Keratinocyte (primary cell): Measurements from ENCODE around the gene WDR3. TPM values are rescaled to one million over a fixed set of nuclear protein-coding genes. Genes with fewer than 3 reads are reported as not detected.

Source experiments
- DNase-seq: peaks from one replicate; pipeline ENCODE4 v3.0.0-alpha.2; 2011; ENCODE audit warnings: low read depth, missing footprints, low spot score
- FAIRE-seq: peaks from 2 replicates; lab custom pipeline; 2011; peaks lifted over from hg19 to GRCh38; lab: Jason Lieb, UNC
- H2AFZ ChIP-seq: 2 replicates; pipeline ENCODE4 v1.6.0; 2012; ENCODE audit warnings: low read length, control low read depth, inconsistent platforms; ENCODE audit not compliant: control insufficient read depth
- H3K27ac ChIP-seq: 2 replicates; pipeline ENCODE4 v1.5.1; 2011; ENCODE audit warnings: low read length; ENCODE audit not compliant: control insufficient read depth, insufficient read depth
- H3K27me3 ChIP-seq: 3 replicates; pipeline ENCODE4 v1.6.0; 2011; ENCODE audit warnings: low read length; ENCODE audit not compliant: control insufficient read depth, insufficient read depth; ENCODE audit errors: extremely low read depth
- H3K36me3 ChIP-seq, 2 experiments: 2 replicates in 1 of 2; 3 replicates in 1 of 2; pipeline ENCODE4 v1.5.1; 2011; ENCODE audit warnings: low read length in 2 of 2, mild to moderate bottlenecking in 1 of 2; ENCODE audit not compliant: control insufficient read depth in 2 of 2, insufficient read depth in 2 of 2; ENCODE audit errors: extremely low read depth in 1 of 2
- H3K4me1 ChIP-seq: 3 replicates; pipeline ENCODE4 v1.5.1; 2011; ENCODE audit warnings: low read length; ENCODE audit not compliant: control insufficient read depth, insufficient read depth; ENCODE audit errors: extremely low read depth
- H3K4me2 ChIP-seq: 3 replicates; pipeline ENCODE4 v1.6.0; 2011; ENCODE audit warnings: low read depth, low read length; ENCODE audit not compliant: control insufficient read depth, insufficient read depth; ENCODE audit errors: extremely low read depth
- H3K4me3 ChIP-seq, 3 experiments: fragments of 200-600 bp in 1 of 3; sonication (generic) in 1 of 3; 2 replicates in 2 of 3; 3 replicates in 1 of 3; pipeline ENCODE4 v1.5.1; 2011 to 2016; ENCODE audit warnings: low read length in 3 of 3, mild to moderate bottlenecking in 3 of 3, control low read depth in 2 of 3, inconsistent platforms in 1 of 3, low read depth in 1 of 3, mixed read lengths in 1 of 3, mixed run types in 1 of 3, moderate library complexity in 1 of 3; ENCODE audit not compliant: control insufficient read depth in 2 of 3, insufficient read depth in 2 of 3; ENCODE audit errors: extremely low read depth in 1 of 3
- H3K79me2 ChIP-seq: 2 replicates; pipeline ENCODE4 v1.6.0; 2012; ENCODE audit warnings: low read length; ENCODE audit not compliant: control insufficient read depth, insufficient read depth
- H3K9ac ChIP-seq: 3 replicates; pipeline ENCODE4 v1.6.0; 2011; ENCODE audit warnings: low read length; ENCODE audit not compliant: control insufficient read depth, insufficient read depth; ENCODE audit errors: extremely low read depth
- H3K9me1 ChIP-seq: 3 replicates; pipeline ENCODE4 v1.6.0; 2011; ENCODE audit warnings: low read length; ENCODE audit not compliant: control insufficient read depth, insufficient read depth; ENCODE audit errors: extremely low read depth
- H3K9me3 ChIP-seq: 2 replicates; pipeline ENCODE4 v1.5.1; 2012; ENCODE audit warnings: low read depth, low read length; ENCODE audit not compliant: control insufficient read depth
- H4K20me1 ChIP-seq: 3 replicates; pipeline ENCODE4 v1.6.0; 2011; ENCODE audit warnings: low read length; ENCODE audit not compliant: control insufficient read depth, insufficient read depth; ENCODE audit errors: extremely low read depth
- CTCF ChIP-seq, 3 experiments: IDR thresholded peaks in 1 of 3; conservative IDR thresholded peaks in 1 of 3; optimal IDR thresholded peaks in 1 of 3; 2 replicates in 2 of 3; 3 replicates in 1 of 3; pipeline versions ENCODE3 to v1.5.1; 2011; ENCODE audit warnings: low read length in 3 of 3, mild to moderate bottlenecking in 3 of 3, moderate library complexity in 2 of 3, control low read depth in 1 of 3, inconsistent platforms in 1 of 3; ENCODE audit not compliant: insufficient read depth in 2 of 3; ENCODE audit errors: extremely low read depth in 1 of 3
- EZH2 ChIP-seq: IDR thresholded peaks from one replicate; pipeline ENCODE4 v1.6.1; 2012; ENCODE audit warnings: inconsistent platforms, mild to moderate bottlenecking, low read length, moderate library complexity
- dilution Hi-C: fragments of 300-500 bp; cut with MboI; formaldehyde crosslinking; loops from one replicate; pipeline ENCODE4 v1.7.0; 2020; ENCODE audit warnings: low sequenced_read_pairs; ENCODE audit not compliant: extremely low pct_ligation_motif_present
- polyA plus RNA-seq, 5 experiments: library from polyadenylated mRNA; depleted of rRNA in 3 of 5; stranded (reverse) in 3 of 5; stranded (forward) in 1 of 5; unstranded in 1 of 5; fragments of >200 nt; gene quantifications; 1 replicate in 1 of 5; 2 replicates in 3 of 5; 3 replicates in 1 of 5; pipeline versions ENCODE4 v1.2.1 to v1.2.3, GENCODE V29; 2011 to 2012; ENCODE audit warnings: missing spikeins in 2 of 5, low read depth in 1 of 5, low replicate concordance in 1 of 5

The WDR3 gene
- polyA plus RNA-seq, 1 donor (not counting 4 experiments of a cell fraction or from before 2014, with no cell fraction given) = 47.8 TPM

- no peak overlapping the region for H2AFZ ChIP-seq
- H3K27ac ChIP-seq = no peak overlapping the region
- TF ChIP-seq EZH2 (no peak), CTCF (optimal IDR thresholded peaks at IDR 0.05 in 1 of 3, IDR thresholded peaks at IDR 0.05 in 1 of 3, conservative IDR thresholded peaks at IDR 0.05 in 1 of 3; ENCODE audit: extremely low read depth in 1 of 3, insufficient read depth in 2 of 3, low read length in 3 of 3) (no peak)
- no peaks in the 10 kb centered on the region for H3K9me1 ChIP-seq
- dilution Hi-C loops = no loop called here
- H3K9ac ChIP-seq = no peak overlapping the region
- no peaks in the 10 kb centered on the region for H3K27me3 ChIP-seq
- H3K4me2 ChIP-seq = no peak overlapping the region
- no peaks in the 10 kb centered on the region for H3K4me1 ChIP-seq
- no peaks in the 10 kb centered on the region for H3K79me2 ChIP-seq
- H3K36me3 ChIP-seq = peaks cover 2 to 3% of the 10 kb centered on the region in 2 experiments
- no peaks in the 10 kb centered on the region for H4K20me1 ChIP-seq
- no peak for DNase-seq
- no peaks in the 10 kb centered on the region for H3K9me3 ChIP-seq
- FAIRE-seq = no peak
- H3K4me3 ChIP-seq = no peak overlapping the region
Observed at GRCh38 chr1:117886101-117886795, 43.3 kb upstream of the WDR3 start.

GRCh38 chr1:117890452-117890851 is 39.1 kb upstream of the WDR3 start:
- H4K20me1 ChIP-seq = no peaks in the 10 kb centered on the region
- no peaks in the 10 kb centered on the region for H3K4me1 ChIP-seq
- no peak overlapping the region for H3K4me3 ChIP-seq
- H3K79me2 ChIP-seq = no peaks in the 10 kb centered on the region
- no peak overlapping the region for H3K9ac ChIP-seq
- H2AFZ ChIP-seq = no peak overlapping the region
- no peak overlapping the region for H3K4me2 ChIP-seq
- TF ChIP-seq CTCF (optimal IDR thresholded peaks at IDR 0.05 in 1 of 3, IDR thresholded peaks at IDR 0.05 in 1 of 3, conservative IDR thresholded peaks at IDR 0.05 in 1 of 3; ENCODE audit: extremely low read depth in 1 of 3, insufficient read depth in 2 of 3, low read length in 3 of 3) = no peak
- no peak for TF ChIP-seq EZH2
- H3K36me3 ChIP-seq = no peaks in the 10 kb centered on the region
- DNase-seq (no peak), FAIRE-seq (no peak)
- no peak overlapping the region for H3K27ac ChIP-seq
- H3K27me3 ChIP-seq = no peaks in the 10 kb centered on the region
- H3K9me3 ChIP-seq = no peaks in the 10 kb centered on the region
- dilution Hi-C loops = no loop called here
- no peaks in the 10 kb centered on the region for H3K9me1 ChIP-seq
